ENCODE measurements around the gene BCAT1. TPM values are rescaled to one million over a fixed set of nuclear protein-coding genes. Genes with fewer than 3 reads are reported as not detected.

Gene BCAT1
- total and polyA plus RNA-seq, 2 donors (not counting 3 experiments of a cell fraction or from before 2014, with no cell fraction given) = 21.6 to 267 TPM

GRCh38 chr12:24767016-24767415 lies 181.9 kb downstream of the BCAT1 start:
- peaks cover 3 to 6% of the 10 kb centered on the region in 2 experiments for H3K27me3 ChIP-seq (ENCODE audit: control insufficient read depth in 2 of 2, insufficient read depth in 2 of 2, low read length in 2 of 2)
- no peak overlapping the region for H3K4me3 ChIP-seq (replicated peaks in 1 of 3; ENCODE audit: insufficient read depth in 1 of 3, low read depth in 1 of 3, low read length in 3 of 3)
- no peak for TF ChIP-seq MYC (IDR thresholded peaks at IDR 0.05; ENCODE audit: low read depth, low read length)
- TF ChIP-seq, protein P1, sequence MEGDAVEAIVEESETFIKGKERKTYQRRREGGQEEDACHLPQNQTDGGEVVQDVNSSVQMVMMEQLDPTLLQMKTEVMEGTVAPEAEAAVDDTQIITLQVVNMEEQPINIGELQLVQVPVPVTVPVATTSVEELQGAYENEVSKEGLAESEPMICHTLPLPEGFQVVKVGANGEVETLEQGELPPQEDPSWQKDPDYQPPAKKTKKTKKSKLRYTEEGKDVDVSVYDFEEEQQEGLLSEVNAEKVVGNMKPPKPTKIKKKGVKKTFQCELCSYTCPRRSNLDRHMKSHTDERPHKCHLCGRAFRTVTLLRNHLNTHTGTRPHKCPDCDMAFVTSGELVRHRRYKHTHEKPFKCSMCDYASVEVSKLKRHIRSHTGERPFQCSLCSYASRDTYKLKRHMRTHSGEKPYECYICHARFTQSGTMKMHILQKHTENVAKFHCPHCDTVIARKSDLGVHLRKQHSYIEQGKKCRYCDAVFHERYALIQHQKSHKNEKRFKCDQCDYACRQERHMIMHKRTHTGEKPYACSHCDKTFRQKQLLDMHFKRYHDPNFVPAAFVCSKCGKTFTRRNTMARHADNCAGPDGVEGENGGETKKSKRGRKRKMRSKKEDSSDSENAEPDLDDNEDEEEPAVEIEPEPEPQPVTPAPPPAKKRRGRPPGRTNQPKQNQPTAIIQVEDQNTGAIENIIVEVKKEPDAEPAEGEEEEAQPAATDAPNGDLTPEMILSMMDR (IDR thresholded peaks at IDR 0.05; ENCODE audit: extremely low read depth in 1 of 2, insufficient read depth in 1 of 2, low read depth in 1 of 2, low read length in 2 of 2) = no peak
- no peak for TF ChIP-seq GATA2 (IDR thresholded peaks at IDR 0.05; ENCODE audit: insufficient read depth, insufficient read length, low read depth, low read length)
- no peak for TF ChIP-seq FOS (IDR thresholded peaks at IDR 0.05; ENCODE audit: borderline replicate concordance, insufficient read depth, low read length)
- TF ChIP-seq MAX (IDR thresholded peaks at IDR 0.05; ENCODE audit: insufficient read depth, insufficient read length) = no peak
- no peak for TF ChIP-seq EZH2 (IDR thresholded peaks at IDR 0.05; ENCODE audit: borderline replicate concordance, low read depth, low read length, severe bottlenecking)
- TF ChIP-seq POLR2AphosphoS5 (IDR thresholded peaks at IDR 0.05; ENCODE audit: insufficient read depth, low read depth, low read length) = no peak
- no peak for TF ChIP-seq JUN (IDR thresholded peaks at IDR 0.05; ENCODE audit: borderline replicate concordance, insufficient read depth, insufficient read length, low read depth)
- TF ChIP-seq POLR2A (IDR thresholded peaks at IDR 0.05; ENCODE audit: low read depth, low read length) = no peak
- H2AFZ ChIP-seq (ENCODE audit: low read depth, low read length) = no peak overlapping the region
- H3K27ac ChIP-seq (ENCODE audit: insufficient read depth, low read depth, low read length) = no peak overlapping the region
- FAIRE-seq = no peak
- H4K20me1 ChIP-seq (replicated peaks; ENCODE audit: control insufficient read depth, extremely low read depth, insufficient read depth, low read length) = no peaks in the 10 kb centered on the region
- no peak for DNase-seq (ENCODE audit: low read depth, low spot score)
- no peaks in the 10 kb centered on the region for H3K9me3 ChIP-seq (replicated peaks; ENCODE audit: control insufficient read depth, insufficient read depth, low read length)
- H3K9ac ChIP-seq (replicated peaks; ENCODE audit: extremely low read depth, insufficient read depth, low read length) = no peak overlapping the region
- no peaks in the 10 kb centered on the region for H3K36me3 ChIP-seq (ENCODE audit: control insufficient read depth in 2 of 2, extremely low read depth in 1 of 2, insufficient read depth in 2 of 2, low read length in 2 of 2)
- POLR2A ChIA-PET = no interaction called here
- intact Hi-C loops (cut with micrococcal nuclease) = no loop called here
- H3K4me1 ChIP-seq (ENCODE audit: control insufficient read depth, extremely low read depth, insufficient read depth, low read length) = no peaks in the 10 kb centered on the region
- BruUV-seq (replicated peaks) = no TSS peak
- H3K4me2 ChIP-seq (ENCODE audit: insufficient read depth, low read length) = no peak overlapping the region
- H3K79me2 ChIP-seq (ENCODE audit: control insufficient read depth, insufficient read depth, low read length) = no peaks in the 10 kb centered on the region
- CTCF ChIA-PET = no interaction called here
- H3K9me1 ChIP-seq (replicated peaks; ENCODE audit: control insufficient read depth, extremely low read depth, insufficient read depth, low read length) = no peaks in the 10 kb centered on the region
- dilution Hi-C loops (cut with MboI; ENCODE audit: extremely low pct_ligation_motif_present, low sequenced_read_pairs) = no loop called here
